ENCODE measurements around the gene KCNE3.

DNA sequence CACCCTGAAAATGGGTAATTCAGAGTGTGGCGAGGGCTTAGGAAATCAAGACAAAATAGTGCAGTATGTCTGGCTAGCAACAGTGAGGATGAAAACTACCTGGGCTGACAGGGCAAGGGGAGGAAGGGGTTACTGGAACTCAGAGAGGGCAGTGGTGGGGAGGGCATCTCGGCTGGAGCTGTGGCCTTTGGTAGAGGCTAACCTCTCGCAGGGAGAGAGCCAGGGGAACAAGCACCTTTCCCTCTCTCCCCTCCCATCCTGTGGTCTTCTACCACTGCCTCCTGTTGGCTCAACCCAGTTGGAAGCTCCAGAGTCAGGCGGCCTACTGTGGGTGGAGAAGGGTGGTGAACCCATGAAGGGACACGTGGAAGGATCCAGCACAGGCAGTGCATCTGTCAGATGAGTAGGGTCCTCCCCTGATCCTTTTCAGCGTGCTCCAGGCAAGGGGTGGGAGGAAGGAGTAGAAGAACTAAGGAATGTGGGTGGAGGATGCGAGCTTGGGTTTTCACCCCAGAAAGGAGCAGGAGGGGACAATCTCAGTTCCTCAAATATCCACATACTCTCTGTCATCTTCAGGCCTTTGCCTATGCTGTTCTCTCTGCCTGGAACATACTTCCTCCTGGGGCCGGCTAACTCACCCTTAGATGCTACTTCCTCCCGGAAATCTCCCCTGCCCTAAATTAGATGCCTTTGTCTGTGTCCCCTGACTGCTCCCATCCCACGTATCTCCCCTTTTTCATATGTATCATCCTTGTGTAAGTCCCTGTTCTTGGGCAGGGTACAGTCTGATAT is 6.2 kb upstream of the KCNE3 start:
- TF ChIP-seq, protein P1, sequence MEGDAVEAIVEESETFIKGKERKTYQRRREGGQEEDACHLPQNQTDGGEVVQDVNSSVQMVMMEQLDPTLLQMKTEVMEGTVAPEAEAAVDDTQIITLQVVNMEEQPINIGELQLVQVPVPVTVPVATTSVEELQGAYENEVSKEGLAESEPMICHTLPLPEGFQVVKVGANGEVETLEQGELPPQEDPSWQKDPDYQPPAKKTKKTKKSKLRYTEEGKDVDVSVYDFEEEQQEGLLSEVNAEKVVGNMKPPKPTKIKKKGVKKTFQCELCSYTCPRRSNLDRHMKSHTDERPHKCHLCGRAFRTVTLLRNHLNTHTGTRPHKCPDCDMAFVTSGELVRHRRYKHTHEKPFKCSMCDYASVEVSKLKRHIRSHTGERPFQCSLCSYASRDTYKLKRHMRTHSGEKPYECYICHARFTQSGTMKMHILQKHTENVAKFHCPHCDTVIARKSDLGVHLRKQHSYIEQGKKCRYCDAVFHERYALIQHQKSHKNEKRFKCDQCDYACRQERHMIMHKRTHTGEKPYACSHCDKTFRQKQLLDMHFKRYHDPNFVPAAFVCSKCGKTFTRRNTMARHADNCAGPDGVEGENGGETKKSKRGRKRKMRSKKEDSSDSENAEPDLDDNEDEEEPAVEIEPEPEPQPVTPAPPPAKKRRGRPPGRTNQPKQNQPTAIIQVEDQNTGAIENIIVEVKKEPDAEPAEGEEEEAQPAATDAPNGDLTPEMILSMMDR (IDR thresholded peaks at IDR 0.05): no peak
- no peak for TF ChIP-seq EZH2phosphoT487 (IDR thresholded peaks at IDR 0.05)

Data from neural progenitor cell (in vitro differentiated cells).